ENCODE results near the gene NAPA.

DNA sequence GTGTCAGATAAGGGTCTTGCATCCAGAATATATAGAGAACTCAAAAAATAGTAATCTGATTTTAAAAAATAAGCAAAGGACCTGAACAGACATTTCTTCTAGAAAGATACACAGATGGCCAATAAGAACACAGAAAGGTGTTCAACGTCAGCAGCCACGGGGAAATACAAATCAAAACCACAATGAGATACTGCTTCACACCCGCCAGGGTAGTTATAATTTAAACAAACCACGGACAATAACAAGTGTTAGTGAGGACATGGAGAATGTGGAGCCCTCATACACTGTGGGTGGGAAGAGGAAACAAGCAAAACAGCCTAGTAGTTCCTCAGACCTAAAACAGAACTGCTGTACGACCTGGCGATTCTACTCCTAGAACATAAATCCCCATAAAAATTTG, 26.7 kb upstream of the NAPA start:
- TF ChIP-seq POLR2A (IDR thresholded peaks at IDR 0.05): no peak
- TF ChIP-seq, protein P1, sequence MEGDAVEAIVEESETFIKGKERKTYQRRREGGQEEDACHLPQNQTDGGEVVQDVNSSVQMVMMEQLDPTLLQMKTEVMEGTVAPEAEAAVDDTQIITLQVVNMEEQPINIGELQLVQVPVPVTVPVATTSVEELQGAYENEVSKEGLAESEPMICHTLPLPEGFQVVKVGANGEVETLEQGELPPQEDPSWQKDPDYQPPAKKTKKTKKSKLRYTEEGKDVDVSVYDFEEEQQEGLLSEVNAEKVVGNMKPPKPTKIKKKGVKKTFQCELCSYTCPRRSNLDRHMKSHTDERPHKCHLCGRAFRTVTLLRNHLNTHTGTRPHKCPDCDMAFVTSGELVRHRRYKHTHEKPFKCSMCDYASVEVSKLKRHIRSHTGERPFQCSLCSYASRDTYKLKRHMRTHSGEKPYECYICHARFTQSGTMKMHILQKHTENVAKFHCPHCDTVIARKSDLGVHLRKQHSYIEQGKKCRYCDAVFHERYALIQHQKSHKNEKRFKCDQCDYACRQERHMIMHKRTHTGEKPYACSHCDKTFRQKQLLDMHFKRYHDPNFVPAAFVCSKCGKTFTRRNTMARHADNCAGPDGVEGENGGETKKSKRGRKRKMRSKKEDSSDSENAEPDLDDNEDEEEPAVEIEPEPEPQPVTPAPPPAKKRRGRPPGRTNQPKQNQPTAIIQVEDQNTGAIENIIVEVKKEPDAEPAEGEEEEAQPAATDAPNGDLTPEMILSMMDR (IDR thresholded peaks at IDR 0.05): no peak

All from testis (tissue), 2 donors.